Pancreas (tissue), 10 donors: ENCODE results near the gene HDHD2. TPM values are rescaled to one million over a fixed set of nuclear protein-coding genes. Genes with fewer than 3 reads are reported as not detected.

Experiments
- ATAC-seq, 4 donors: fragments of 200-7000 bp; cut with Tn5 transposase; one replicate each; pipeline versions ENCODE4 v1.8.0 to v1.9.1; 2020; ENCODE audit warnings: mild to moderate bottlenecking in 4 of 4, moderate library complexity in 4 of 4
- DNase-seq, 6 donors: peaks; one replicate each; pipeline ENCODE4 v3.0.0-alpha.2; 2020
- FAIRE-seq: peaks from 2 replicates; lab custom pipeline; 2012; peaks lifted over from hg19 to GRCh38; lab: Jason Lieb, UNC
- H3K27ac ChIP-seq, 4 donors: fragments of 200-600 bp; sonication (generic); 1 replicate in 3 of 4; 2 replicates in 1 of 4; pipeline versions ENCODE4 v1.5.0 to v1.8.0; 2020
- H3K27me3 ChIP-seq, 4 donors: fragments of 200-600 bp; one replicate each; pipeline ENCODE4 v1.8.0; 2021
- H3K36me3 ChIP-seq, 3 donors: fragments of 200-600 bp; sonication (generic) in 1 of 3; one replicate each; pipeline versions ENCODE4 v1.5.0 to v1.8.0; 2020 to 2021
- H3K4me1 ChIP-seq, 3 donors: fragments of 200-600 bp; one replicate each; pipeline ENCODE4 v1.8.0; 2021
- H3K4me3 ChIP-seq, 4 donors: fragments of 200-600 bp; sonication (generic) in 2 of 4; one replicate each; pipeline versions ENCODE4 v1.5.0 to v1.8.0; 2020 to 2021
- H3K9me3 ChIP-seq, 4 donors: fragments of 200-600 bp; one replicate each; pipeline ENCODE4 v1.8.0; 2021
- WGBS, 2 donors: extraction: QIAGEN DNeasy Blood & Tissue Kit; methylation state at CpG; one replicate each; pipeline ENCODE4 v1.1.7; 2013; 5-methylcytosine and 5-hydroxymethylcytosine counted together
- intact Hi-C, 3 donors: fragments of 100-400 bp; cut with DNase I; formaldehyde crosslinking; loops; one replicate each; pipeline versions ENCODE4 v1.11.1 to v1.14.2; 2022
- polyA plus RNA-seq, 2 donors: library from polyadenylated mRNA; stranded (reverse); fragments of 200-250 nt; gene quantifications; one replicate each; pipeline ENCODE4 v1.2.3, GENCODE V29; 2013
- total RNA-seq, 6 donors: library from RNA; stranded (reverse); fragmentation: NEBNext Ultra II Directional in 4 of 6; extraction: Animal tissue kit (Norgen Biotek cat#: 25700) in 4 of 6; gene quantifications; one replicate each; pipeline versions ENCODE4 v1.2.1 to v1.2.4, GENCODE V29; 2021 to 2023
- TF ChIP-seq, protein P1 (sequence below), 4 donors: fragments of 200-600 bp; sonication (generic) in 3 of 4; IDR thresholded peaks; one replicate each; pipeline versions ENCODE4 v1.5.0 to v1.8.0; 2021; ENCODE audit warnings: antibody characterized with exemption in 4 of 4
- donor health status: healthy with polysubstance abuse.
- donor health status: DM: no; HTN: no; CAD: no; lungs with moderate emphysema.
- donor health status: DM: no; HTN: no; CAD: no.
- donor health status: control.
- donor health status: control.
- donor health status: Bipolar disorder and iron deficiency.
- donor health status: DM: yes; HTN: yes; CAD: no.
- donor health status: DM: no; HTN: no; CAD: no.
- donor health status: DM: no; HTN: no; CAD: no.
- donor health status: DM: yes; HTN: yes; CAD: no.

Gene HDHD2
- total and polyA plus RNA-seq, 8 donors: 12.7 to 28.0 (median 22.0) TPM

DNA sequence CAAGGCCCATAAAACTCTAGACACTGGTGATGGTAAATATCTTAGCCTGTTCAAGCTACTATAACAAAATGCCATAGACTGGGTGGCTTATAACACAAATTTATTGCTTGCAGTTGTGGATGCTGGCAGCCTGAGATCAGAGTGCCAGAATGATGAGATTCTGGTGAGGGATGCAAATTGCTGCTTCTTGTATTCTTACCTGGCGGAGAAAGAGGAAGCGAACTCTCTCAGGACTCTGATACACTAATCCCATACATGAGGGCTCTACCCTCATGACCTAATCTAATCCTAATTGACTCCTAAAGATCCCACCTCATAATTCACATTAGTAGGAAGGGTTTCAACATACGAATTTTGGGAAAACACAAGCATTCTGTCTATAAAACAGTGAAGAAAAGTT, 30.5 kb upstream of the HDHD2 start:
- no peaks in the 10 kb centered on the region for H3K9me3 ChIP-seq
- FAIRE-seq (no peak), ATAC-seq (no peak), DNase-seq (no peak)
- intact Hi-C loops: no loop called here
- TF ChIP-seq, protein P1, sequence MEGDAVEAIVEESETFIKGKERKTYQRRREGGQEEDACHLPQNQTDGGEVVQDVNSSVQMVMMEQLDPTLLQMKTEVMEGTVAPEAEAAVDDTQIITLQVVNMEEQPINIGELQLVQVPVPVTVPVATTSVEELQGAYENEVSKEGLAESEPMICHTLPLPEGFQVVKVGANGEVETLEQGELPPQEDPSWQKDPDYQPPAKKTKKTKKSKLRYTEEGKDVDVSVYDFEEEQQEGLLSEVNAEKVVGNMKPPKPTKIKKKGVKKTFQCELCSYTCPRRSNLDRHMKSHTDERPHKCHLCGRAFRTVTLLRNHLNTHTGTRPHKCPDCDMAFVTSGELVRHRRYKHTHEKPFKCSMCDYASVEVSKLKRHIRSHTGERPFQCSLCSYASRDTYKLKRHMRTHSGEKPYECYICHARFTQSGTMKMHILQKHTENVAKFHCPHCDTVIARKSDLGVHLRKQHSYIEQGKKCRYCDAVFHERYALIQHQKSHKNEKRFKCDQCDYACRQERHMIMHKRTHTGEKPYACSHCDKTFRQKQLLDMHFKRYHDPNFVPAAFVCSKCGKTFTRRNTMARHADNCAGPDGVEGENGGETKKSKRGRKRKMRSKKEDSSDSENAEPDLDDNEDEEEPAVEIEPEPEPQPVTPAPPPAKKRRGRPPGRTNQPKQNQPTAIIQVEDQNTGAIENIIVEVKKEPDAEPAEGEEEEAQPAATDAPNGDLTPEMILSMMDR (IDR thresholded peaks at IDR 0.05): no peak
- 80 to 86% methylated on average over 3 of the region's 3 CpGs for WGBS, 2 donors
- no peaks in the 10 kb centered on the region for H3K4me1 ChIP-seq
- no peak overlapping the region for H3K4me3 ChIP-seq
- H3K27me3 ChIP-seq: no peaks in the 10 kb centered on the region
- no peaks in the 10 kb centered on the region for H3K36me3 ChIP-seq
- H3K27ac ChIP-seq: no peak overlapping the region

DNA sequence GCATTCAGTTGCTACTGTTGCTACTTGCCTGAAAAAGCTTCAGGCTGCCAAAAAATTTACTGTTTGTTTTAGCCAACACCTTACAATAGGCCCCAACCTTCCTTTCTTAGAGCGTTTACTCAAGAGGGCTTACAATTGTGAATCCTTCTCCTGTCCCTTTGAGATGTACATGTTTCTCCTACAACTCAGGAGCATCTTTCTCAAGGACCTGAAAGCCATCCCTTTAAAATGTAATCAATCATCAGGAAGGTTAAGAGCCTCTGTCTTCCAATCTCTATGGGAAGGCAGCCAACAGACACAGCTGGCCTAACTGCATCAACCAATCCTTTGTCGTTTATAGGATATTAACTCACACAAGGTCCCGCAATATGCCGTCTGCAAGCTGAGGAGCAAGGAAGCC, 29.2 kb upstream of the HDHD2 start:
- Histone ChIP-seq H3K27ac (no peak overlapping the region), H3K27me3 (no peaks in the 10 kb centered on the region), H3K4me3 (no peak overlapping the region), H3K4me1 (peaks cover 4 to 6% (median 5%) of the 10 kb centered on the region in 3 donors), H3K9me3 (no peaks in the 10 kb centered on the region), H3K36me3 (no peaks in the 10 kb centered on the region)
- WGBS, 2 donors: 31 to 33% methylated on average over 4 of the region's 4 CpGs
- TF ChIP-seq, protein P1 (IDR thresholded peaks at IDR 0.05): no peak
- ATAC-seq (no peak), FAIRE-seq (no peak), DNase-seq (no peak)
- intact Hi-C loops: no loop called here

DNA sequence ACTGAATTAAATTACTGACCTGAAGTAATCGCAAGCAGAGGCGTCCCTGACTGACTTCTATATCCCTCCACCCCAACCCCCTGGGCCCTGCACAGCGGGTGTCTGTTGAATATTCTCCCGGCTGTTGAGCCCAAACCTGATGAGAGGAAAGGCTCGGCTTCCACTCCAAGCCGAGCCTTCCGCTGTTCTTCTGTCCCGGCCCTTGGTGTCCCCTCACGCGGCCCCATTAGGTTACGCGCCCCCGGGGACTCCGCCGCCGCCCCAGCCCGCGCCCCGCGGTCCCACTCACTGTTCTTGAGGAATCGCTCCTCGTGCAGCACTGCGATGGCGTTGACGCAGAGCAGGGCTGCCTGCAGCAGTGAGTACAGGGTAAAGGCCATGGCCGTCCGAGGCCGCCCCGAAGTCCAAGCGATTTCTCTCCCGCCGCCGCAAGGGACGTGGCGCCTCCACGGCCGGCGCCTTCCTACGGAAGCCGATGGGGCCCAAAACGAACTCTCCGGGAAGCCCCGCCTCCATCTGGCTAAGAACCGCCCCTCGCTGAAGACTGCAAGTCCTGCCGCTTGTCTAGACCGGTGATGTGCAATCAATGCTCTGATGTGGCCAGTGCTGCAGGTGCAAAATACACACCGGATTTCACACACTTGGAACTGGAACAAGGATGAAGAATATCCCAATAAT, 25.7 kb upstream of the HDHD2 start, which contains the start of gene IER3IP1:
IER3IP1 (minus strand) TSS at position 467 of the 678 bp plus-strand sequence; CDS start at position 380, 87 bp downstream.
- peak; percentile 89 to 96 (median 94) for DNase-seq
- Histone ChIP-seq H3K9me3 (no peaks in the 10 kb centered on the region), H3K36me3 (no peaks in the 10 kb centered on the region), H3K4me3 (peak within 1 kb of the TSS; percentile 51 to 99 (median 88)), H3K27ac (peak within 1 kb of the TSS; percentile 40 to 74 (median 63)), H3K27me3 (no peaks in the 10 kb centered on the region), H3K4me1 (peaks cover 8 to 16% (median 13%) of the 10 kb centered on the region in 3 donors)
- peak; percentile 93 to 99 (median 97) for ATAC-seq
- WGBS, 2 donors: 0 to 1% methylated on average over 47 to 48 of the region's 48 CpGs
- TF ChIP-seq, protein P1 (IDR thresholded peaks at IDR 0.05): no peak
- FAIRE-seq: no peak
- intact Hi-C loops: no loop called here

DNA sequence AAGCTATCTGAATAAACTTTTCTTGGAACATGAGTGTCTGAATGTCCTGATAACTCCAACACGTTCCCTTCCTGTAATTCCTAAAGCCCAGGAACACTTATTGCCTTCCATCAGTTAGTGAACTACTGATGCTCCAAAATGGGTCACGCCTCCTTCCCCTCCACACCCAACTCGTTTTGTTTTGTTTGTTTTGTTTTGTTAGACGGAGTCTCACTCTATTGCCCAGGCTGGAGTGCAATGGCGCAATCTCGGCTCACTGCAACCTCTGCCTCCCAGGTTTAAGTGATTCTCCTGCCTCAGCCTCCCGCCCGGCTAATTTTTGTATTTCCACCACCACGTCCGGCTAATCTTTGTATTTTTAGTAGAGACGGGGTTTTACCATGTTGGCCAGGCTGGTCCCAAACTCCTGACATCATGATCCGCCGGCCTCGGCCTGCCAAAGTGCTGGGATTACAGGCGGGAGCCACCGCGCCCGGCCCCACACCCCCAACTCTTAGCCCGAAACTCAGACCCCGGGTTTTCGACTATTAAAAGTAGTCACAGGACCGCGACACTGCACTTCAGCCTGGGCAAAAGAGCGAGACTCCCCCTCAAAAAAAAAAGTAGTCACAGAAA, 25.1 kb upstream of the HDHD2 start:
- H3K27ac ChIP-seq: peak overlapping the region in 3 of 4 donors; percentile 40 to 74 (median 70)
- 1% methylated on average over 24 of the region's 24 CpGs for WGBS, 2 donors
- H3K9me3 ChIP-seq: no peaks in the 10 kb centered on the region
- peak; percentile 28 to 49 (median 40) for ATAC-seq
- peaks cover 8 to 16% (median 13%) of the 10 kb centered on the region in 3 donors for H3K4me1 ChIP-seq
- intact Hi-C loops: no loop called here
- H3K36me3 ChIP-seq: no peaks in the 10 kb centered on the region
- TF ChIP-seq, protein P1 (IDR thresholded peaks at IDR 0.05): no peak
- peak in 1 of 6 donors; percentile 24 for DNase-seq
- no peak for FAIRE-seq
- H3K4me3 ChIP-seq: peak overlapping the region; percentile 51 to 99 (median 88)
- no peaks in the 10 kb centered on the region for H3K27me3 ChIP-seq
